ENCODE data around the gene NDUFS8.
A peak's percentile ranks its signal among the peaks of the same experiment; 100 is the strongest.

The NDUFS8 gene

DNA sequence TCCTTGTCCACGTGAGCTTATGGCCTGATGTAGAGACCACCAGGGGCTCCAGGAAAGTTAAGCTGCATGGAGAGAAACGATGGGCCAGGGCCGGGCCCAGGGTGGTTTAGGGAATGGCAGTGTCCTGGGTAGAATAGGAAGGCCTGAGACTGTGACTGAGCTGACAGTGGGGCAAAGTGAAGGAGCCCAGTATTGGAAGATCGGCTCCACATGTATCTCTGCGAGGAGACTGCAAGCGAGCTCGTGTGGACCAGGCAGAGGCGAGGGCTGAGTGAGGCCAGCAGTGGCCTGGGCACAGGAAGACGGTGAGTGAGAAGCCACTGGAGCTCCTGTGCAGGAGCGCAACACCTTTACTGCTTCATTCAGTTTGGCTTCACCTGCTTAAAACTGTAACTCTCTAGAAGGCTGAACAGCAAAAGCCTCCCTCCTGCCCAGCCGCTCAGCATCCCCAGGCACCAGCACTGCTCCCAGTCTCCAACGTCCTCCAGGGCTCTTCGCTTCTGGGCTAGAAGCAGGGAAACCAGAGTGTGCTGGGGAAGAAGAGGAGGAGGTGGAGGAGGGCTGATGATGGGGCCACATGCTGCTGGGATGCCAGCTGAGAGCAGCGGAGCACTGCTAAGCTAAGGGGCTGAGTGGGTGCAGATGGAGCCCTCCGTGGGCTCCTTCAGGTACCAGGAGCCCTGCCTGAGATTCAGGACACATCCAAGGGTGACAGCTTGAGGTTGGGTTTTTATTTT, 21.8 kb downstream of the NDUFS8 start:
- no peak for DNase-seq

DNA sequence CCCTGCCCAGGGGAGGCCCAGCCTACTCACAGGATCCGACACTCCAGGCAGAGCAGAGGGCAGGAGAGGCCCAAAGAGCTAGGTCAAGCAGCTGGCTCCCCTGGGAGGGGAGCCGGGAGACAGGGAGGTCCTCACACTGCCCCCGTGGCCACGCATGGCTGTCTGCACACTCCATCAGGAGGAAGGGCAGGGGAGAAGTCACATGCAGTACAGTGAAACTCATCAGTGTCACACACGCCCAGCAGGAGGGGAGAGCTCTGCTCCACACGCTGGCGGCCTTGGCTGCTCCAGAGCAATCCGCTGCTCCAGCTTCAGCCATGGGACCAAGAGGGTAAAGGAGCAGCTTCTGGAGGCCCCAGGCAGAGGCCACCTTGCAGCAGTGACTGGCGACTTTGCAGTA, 22.6 kb downstream of the NDUFS8 start:
- DNase-seq = no peak

GRCh38 chr11:68053981-68054812, 23.7 kb downstream of the NDUFS8 start:
- DNase-seq = no peak

GRCh38 chr11:68056317-68057285, 26.1 kb downstream of the NDUFS8 start:
- DNase-seq = no peak

DNA sequence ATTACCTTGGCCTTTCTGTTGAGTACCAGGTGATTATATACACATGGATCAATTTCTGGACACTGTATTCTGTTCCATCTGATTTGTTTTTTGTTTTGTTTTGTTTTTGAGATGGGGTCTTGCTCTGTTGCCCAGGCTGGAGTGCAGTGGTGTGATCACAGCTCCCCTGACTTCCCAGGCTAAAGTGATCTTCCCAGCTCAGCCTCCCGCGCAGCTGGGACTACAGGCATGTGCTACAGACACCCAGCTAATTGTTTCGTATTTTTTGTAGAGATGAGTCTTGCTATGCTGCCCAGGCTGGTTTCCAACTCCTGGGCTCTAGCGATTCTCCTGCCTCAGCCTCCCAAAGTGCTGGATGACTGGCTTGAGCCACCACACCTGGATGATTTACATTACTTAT, 27.3 kb downstream of the NDUFS8 start:
- DNase-seq = peak; percentile 15

DNA sequence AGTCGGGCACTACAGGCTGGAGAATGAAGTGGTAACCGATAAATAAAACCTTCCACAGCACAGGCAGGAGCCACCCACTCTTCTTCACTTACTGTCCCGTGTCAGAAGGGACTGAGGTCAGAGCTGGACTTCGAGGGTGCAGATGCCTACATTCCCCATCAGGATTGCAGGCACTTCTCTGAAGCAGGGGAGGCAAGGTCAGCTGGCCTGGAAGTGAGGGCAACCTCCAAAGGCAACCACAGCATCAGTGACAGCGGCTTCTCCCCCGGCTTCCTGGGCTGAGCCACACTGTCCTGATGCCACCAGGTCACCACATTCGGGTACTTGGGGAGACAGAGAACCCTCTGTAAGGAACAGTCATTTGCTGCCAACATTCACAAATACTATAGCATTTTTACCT, 31.0 kb downstream of the NDUFS8 start:
- DNase-seq = no peak

DNA sequence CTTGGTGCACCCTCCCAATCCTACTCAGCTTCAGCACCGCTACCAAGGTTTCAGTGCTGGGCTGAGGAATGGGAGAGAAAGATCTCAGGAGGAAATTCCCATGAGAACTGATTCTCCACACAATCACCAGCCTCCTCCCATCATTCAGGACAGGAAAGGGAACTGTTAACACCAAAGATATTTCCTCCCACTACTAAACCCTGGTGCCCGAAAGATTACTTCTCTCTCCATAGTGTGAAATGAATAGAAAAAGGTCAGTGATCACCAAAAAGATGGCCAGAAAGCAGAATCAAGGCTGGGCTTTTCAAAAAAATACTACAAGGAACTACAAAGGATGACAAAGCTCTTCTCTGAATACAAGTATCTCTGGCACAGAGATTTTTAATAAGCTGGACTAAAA, 34.4 kb downstream of the NDUFS8 start:
- no peak for DNase-seq

DNA sequence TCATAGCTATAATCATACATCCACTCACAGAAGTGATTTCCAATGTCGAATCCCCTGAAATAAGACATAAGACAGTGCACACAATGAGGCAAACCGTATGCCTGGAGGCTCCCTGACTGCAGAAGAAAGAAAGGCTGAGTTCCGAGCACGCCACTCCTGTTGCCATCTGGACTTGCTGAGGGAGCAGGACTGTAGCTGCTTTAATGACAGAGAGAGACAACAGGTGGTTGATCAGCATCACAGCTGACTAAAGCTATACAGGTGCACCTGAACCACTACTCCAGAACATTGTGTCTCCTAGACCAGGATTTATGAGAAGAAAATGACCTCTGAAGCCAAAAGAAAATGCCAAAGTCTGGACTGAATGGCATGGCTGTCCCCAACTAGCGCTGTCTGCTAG, 35.4 kb downstream of the NDUFS8 start:
- DNase-seq = no peak

- DNase-seq = no peak
Measured at GRCh38 chr11:68066742-68067141, 36.3 kb downstream of the NDUFS8 start.

- no peak for DNase-seq
Measured at GRCh38 chr11:68067991-68068390, 37.5 kb downstream of the NDUFS8 start.

DNA sequence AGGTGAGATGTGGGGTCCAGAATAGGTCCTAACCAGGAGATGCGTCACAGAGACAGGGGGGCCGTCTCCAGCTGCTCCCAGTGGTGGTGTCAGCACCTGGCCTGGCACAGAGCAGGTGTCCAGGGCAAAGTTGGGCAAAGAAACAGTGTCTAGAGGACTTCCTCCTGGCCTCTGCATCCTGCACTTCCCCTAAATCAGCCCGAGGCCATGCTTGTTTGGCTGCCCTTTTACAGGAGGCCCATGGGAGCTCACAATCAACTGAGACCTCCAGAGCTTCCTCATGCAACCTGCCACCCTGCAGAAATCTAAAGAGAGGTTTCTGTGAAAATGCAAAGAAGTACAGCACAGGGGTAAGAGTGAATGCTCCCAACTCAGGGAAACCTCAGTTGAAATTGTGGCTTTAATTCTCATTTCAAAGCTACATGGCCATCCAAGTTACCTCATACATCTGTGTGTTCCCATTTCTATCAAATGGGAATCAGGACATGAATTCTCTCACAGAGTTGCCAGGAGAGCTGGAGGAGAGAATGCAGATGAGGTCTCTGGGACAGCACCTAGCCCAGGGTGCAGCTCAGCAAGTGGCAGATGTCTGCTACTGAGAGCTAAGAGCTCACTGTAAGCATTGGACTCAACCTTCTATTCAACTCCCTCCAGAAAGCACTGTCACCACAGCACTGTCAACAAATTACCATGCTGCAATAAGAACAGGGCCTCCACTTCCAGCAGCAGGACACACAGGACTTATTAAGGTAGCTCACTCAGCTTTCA, 41.0 kb downstream of the NDUFS8 start:
- DNase-seq = no peak

DNA sequence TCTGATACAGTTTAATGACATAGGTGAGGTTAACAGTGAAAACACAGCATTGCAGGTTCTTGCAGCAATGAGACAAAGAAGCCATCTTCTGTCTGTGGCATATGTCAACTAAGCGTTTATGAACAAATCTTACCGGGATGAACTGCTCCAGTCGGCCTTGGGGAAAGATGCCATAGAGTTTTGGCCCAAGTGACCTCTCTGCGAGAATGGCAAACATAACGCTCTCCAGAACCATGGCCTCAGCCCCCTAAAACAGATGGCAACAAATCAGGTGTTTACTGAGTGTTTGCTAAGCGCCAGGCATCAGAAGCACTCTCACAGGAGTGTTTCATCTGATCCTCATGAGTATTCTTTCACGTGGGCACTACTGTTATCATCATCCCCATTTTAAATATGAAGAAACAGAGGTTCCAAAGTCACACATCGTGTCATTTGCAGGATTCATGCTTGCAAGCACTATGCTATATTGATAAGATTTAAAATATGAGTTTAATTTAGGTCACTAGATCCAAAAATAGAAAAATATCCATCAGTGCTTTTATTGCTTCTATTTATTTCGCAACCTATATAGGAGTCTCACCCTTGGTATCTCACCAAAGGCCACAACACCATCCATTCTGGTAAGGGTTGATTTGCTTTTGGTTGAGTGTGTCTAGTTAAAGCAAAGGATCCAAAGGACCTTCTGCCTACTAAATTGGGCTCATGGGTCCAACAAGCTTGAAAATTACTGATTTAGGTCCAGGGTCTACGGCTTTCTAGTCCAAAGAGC, 44.3 kb downstream of the NDUFS8 start:
- no peak for DNase-seq

GRCh38 chr11:68076371-68077042, 46.0 kb downstream of the NDUFS8 start:
- no peak for DNase-seq

GRCh38 chr11:68077617-68078582, 47.4 kb downstream of the NDUFS8 start:
- DNase-seq = no peak

- DNase-seq = no peak
Measured at GRCh38 chr11:68080860-68081259, 50.4 kb downstream of the NDUFS8 start.

DNA sequence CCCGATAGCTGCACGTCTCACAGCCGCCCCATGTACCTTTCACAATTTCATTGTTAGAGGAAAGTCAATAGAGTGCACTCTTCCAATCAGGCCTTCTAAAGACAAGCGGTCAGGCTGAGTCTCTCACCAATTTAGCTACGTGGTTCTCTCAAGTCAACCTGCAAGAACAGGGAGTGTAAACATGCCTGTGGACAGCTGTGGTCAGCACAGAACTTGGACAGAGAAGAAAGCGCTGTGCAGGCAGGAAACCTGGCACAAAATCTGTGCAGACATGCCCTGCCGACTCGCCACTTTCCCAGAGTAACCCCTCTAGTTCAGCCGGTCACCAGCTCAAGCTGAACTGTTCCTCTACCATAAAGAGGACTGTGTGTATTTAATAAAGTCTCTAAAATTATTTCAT, 51.2 kb downstream of the NDUFS8 start:
- no peak for DNase-seq

DNA sequence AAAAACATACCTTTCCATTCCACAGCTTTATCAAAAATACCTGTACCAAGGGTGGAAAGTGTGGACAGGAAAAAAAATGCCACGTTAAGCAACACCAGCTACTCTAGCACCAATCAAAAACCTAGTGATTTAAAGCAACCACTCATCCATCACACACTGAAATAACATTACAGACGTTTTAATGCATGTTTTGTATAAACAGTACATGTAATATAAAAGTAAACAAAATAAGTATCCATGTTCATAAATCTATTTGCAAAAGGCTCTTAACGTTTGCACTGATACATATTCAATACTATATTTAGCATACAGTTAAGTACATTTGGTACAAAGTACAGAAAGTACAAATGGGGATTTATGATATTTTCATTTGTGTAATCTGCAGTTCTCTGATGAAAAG, 52.0 kb downstream of the NDUFS8 start:
- DNase-seq = no peak

DNA sequence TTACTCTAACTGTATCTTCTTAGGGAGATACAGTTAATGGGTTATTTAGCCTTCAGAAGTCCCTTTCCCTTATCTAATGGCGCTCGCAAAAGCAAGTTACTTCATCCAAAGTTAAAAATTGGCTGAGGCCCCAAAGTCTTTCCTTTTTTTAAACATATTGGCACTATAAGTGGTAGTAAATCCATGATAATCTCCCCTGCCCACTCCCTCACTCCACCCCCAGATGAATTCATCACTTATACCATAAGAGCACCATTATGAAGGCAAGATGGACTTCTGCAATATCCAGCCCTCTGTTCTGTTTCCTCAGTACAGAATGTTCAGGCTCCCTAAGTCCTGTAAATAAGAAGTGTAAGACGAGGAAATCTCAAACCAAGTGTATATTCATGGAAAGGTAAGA, 53.0 kb downstream of the NDUFS8 start:
- DNase-seq = no peak

Measured in activated T-cell treated with anti-CD3 and anti-CD28 coated beads, Interleukin-2, amount 50 U/mL, for 1 hour (primary cell).